GM12801 (cell line): ENCODE results near the gene TKTL1.

Experiments
- TF ChIP-seq, protein P1 (sequence below): IDR thresholded peaks from one replicate; pipeline ENCODE4 v1.5.1; 2011; ENCODE audit warnings: control low read depth; ENCODE audit not compliant: insufficient read length; ENCODE audit errors: extremely low read depth

TKTL1 gene

DNA sequence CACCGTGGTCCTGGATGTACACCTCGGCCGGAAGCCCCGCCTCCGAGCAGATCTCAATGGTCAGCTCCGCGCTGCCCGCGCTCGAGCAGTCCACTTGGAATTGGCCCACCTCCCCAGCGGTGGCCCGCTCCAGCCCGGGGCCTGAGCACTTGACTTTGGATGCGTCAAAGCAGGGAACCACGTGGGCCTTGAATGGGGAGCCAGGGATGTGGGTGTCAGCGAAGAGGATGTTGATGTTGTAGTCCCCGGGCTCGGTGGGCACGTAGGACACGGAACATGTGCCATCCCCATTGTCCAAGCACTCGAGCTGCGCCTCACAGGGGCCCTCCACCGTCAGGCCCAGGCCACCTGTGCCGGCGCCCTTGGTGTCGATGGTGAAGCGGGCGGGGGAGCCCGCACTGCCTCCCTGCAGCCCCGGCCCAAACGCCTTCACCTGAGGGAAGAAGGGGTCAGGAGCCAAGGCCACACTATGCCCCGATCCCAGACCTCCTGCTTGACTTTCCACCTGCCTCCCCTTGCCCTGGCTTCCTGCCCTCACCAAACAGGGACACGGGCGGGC, 64.6 kb downstream of the TKTL1 start:
- TF ChIP-seq, protein P1, sequence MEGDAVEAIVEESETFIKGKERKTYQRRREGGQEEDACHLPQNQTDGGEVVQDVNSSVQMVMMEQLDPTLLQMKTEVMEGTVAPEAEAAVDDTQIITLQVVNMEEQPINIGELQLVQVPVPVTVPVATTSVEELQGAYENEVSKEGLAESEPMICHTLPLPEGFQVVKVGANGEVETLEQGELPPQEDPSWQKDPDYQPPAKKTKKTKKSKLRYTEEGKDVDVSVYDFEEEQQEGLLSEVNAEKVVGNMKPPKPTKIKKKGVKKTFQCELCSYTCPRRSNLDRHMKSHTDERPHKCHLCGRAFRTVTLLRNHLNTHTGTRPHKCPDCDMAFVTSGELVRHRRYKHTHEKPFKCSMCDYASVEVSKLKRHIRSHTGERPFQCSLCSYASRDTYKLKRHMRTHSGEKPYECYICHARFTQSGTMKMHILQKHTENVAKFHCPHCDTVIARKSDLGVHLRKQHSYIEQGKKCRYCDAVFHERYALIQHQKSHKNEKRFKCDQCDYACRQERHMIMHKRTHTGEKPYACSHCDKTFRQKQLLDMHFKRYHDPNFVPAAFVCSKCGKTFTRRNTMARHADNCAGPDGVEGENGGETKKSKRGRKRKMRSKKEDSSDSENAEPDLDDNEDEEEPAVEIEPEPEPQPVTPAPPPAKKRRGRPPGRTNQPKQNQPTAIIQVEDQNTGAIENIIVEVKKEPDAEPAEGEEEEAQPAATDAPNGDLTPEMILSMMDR: no peak

DNA sequence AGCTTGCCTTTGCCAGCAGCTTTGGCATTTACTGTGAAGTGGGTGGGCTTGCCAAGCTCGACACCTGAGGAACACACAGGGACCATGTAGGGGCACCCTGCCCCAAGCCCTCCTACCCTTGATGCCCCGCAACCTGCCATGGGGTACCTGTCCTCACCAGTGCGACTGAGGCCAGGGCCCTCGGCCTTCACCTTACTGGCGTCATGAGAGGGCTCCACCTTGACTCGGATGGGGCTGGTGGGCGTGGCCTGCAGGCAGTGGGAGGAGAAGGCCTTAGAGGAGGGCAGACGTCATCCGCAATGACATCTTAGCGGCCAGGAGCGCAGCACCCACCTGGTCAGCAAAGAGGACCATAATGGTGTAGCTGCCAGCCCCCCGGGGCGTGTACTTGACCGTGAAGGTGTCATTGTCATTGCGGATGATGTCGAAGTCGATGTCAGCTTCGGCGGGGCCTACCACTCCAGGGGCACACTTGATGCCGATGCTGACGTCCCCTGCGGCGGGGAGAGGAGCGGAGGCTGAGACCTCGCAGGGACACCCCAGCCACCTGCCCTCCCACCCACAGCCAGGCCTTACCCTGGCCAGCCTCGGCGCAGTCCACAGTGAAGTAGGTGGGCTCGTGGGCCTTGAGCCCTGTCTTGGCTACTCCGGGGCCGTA, 66.6 kb downstream of the TKTL1 start:
- TF ChIP-seq, protein P1: no peak

DNA sequence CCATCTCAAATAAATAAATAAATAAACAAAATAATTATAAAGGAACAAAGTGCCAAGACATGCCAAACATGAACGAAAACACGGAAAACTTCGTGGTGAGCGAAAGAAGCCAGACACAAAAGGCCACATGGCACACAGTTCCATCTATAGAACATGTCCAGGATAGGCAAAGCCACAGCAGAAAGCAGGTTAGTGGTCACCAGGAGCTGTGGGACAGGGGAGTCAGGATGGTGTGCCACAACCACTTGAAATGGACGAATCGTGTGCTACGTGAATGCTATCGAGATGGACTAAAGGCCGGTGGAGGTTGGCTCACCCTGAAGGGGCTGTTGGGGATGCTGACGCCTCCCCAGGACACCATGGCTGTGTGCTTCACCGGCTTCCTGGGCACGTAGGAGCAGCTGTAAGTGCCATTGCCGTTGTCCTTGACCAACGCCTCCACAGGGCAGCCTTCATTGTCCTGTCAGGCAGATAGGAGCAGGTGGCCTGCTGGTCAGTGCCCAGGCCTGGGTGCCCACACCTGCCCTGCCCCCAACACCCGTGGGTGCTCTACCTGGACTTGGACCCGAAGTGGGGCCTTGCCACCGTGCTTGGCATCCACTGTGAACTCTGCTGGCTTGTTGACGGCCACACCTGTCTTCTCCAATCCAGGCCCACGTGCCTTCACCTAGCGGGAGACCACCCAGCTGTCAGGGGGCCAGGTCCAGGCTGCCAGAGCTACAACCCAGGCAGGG, 68.3 kb downstream of the TKTL1 start:
- TF ChIP-seq, protein P1: no peak

DNA sequence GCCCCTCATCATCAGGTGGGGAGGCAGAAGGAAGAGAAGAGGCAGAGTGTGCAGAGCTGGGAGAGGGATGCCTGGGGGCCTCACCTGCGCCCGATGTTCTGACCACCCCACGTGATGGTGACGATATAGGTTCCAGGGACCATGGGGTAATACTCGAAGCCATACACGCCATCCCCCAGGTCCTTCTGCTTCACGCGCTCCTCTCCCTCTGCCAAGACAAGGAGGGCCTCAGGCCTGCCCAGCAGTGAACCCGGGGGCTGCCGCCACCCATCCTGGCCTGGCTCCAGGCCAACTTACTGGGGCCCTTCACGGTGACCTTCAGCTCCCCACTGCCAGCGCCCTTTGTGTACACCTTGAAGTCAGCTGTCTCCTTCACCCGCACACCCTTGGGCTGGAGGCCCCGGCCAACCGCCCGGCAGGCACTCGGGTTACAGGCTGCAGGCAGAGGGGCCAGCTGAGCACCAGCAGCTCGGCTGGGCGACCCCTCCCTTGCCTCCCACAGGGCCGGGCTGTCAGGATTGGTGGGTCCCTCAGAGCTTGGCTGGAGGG, 69.5 kb downstream of the TKTL1 start:
- TF ChIP-seq, protein P1: no peak

DNA sequence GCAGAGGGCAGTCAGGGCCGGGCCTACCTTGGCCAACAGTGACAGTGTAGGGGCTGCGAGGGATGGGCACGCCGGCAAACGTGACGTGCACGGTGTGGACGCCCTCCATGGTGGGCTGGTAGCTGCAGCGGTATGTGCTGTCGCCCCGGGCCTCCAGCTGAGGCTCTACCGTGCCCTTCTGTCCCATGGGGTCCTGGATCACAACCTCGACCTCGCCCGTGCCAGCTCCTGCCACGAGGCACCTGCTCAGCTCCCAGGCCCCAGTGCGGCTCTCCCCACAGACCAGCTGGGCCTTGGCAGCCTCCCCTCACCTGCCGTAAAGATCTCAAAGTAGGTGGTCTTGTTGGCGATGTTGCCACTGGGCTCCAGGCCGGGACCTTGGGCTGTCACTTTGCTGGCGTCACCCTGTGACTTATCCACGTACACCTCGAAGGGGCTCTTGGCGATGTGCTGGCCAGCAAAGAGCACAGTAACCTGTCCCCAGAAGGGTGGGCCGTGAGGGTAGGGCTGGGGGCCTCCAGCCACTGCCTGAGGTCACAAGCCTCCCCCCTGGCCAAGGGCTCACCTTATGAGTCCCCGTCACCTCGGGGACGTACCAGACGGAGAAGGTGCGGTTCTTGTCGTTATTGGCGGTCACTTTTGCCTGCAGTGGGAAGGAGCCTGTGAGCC, 70.5 kb downstream of the TKTL1 start:
- TF ChIP-seq, protein P1: no peak

DNA sequence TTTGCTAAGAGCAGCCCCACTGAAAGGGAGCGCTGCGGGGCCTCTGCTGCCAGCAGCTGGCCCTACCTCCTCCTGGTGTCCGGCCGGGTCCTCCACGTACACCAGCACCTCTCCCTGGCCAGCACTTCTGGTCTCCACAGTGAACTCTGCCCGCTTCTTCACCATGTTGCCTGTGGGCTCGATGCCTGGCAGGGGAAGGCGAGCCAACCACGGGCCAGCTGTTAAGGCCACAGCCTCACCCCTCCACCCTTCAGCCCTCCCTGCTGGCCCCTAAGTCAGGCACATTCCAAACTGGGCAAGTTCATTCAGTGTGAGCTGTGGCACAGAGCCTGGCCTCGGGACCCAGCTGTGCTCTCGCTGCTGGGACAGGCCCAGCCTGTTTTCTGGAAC, 71.1 kb downstream of the TKTL1 start:
- TF ChIP-seq, protein P1: no peak
